H1 (cell line): ENCODE results near the gene UGT1A6. TPM values are rescaled to one million over a fixed set of nuclear protein-coding genes. Genes with fewer than 3 reads are reported as not detected.

Source experiments
- CTCF ChIA-PET: fragments of 300-600 bp; sonication (Branson Sonifier 250); formaldehyde crosslinking; loops from one replicate; lab custom pipeline; 2021; ENCODE audit not compliant: partially characterized antibody; lab: Charles Lee
- POLR2A ChIA-PET: fragments of 300-600 bp; sonication (Branson Sonifier 250); formaldehyde crosslinking; loops from one replicate; lab custom pipeline; 2021; ENCODE audit warnings: inconsistent platforms; ENCODE audit not compliant: partially characterized antibody; lab: Charles Lee
- DNase-seq, 2 experiments: peaks; one replicate each; pipeline versions ENCODE4 v3.0.0 to v3.0.0-alpha.2; 2010 to 2022; ENCODE audit warnings: low spot score in 2 of 2, low read depth in 1 of 2, mixed read lengths in 1 of 2
- FAIRE-seq: peaks from 2 replicates; lab custom pipeline; 2011; peaks lifted over from hg19 to GRCh38; lab: Jason Lieb, UNC
- H2AFZ ChIP-seq: 2 replicates; pipeline ENCODE4 v1.8.1; 2012; ENCODE audit warnings: low read length, inconsistent platforms
- H2AK5ac ChIP-seq: 2 replicates; pipeline ENCODE4 v1.6.1; 2013; ENCODE audit warnings: low read depth, low read length
- H2BK120ac ChIP-seq: replicated peaks from 2 replicates; pipeline ENCODE3; 2013; ENCODE audit warnings: low read depth, low read length, inconsistent platforms
- H2BK12ac ChIP-seq: 2 replicates; pipeline ENCODE4 v1.6.1; 2013; ENCODE audit warnings: low read depth, low read length
- H2BK15ac ChIP-seq: 2 replicates; pipeline ENCODE4 v1.6.1; 2013; ENCODE audit warnings: low read length
- H2BK20ac ChIP-seq: 2 replicates; pipeline ENCODE4 v1.6.1; 2013; ENCODE audit warnings: low read length
- H2BK5ac ChIP-seq: 2 replicates; pipeline ENCODE4 v1.6.1; 2013; ENCODE audit warnings: low read depth, low read length
- H3K14ac ChIP-seq: 2 replicates; pipeline ENCODE4 v1.6.1; 2013; ENCODE audit warnings: inconsistent platforms; ENCODE audit not compliant: insufficient read length
- H3K18ac ChIP-seq: 2 replicates; pipeline ENCODE4 v1.6.1; 2013; ENCODE audit warnings: low read length; ENCODE audit errors: extremely low read depth
- H3K23ac ChIP-seq: 2 replicates; pipeline ENCODE4 v1.6.1; 2013; ENCODE audit warnings: inconsistent platforms; ENCODE audit not compliant: insufficient read length
- H3K23me2 ChIP-seq: 2 replicates; pipeline ENCODE4 v1.6.1; 2013; ENCODE audit warnings: low read depth, low read length
- H3K27ac ChIP-seq: 2 replicates; pipeline ENCODE4 v1.6.1; 2011; ENCODE audit warnings: low read depth, low read length, inconsistent platforms
- H3K27me3 ChIP-seq, 4 experiments: replicated peaks in 1 of 4; 1 replicate in 1 of 4; 2 replicates in 3 of 4; pipeline versions ENCODE4 v1.6.1 to v1.8.1; 2011 to 2013; ENCODE audit warnings: low read length in 3 of 4, mild to moderate bottlenecking in 3 of 4, inconsistent platforms in 2 of 4, mixed read lengths in 2 of 4, moderate library complexity in 1 of 4; ENCODE audit not compliant: control insufficient read depth in 3 of 4, insufficient read depth in 3 of 4; ENCODE audit errors: extremely low read depth in 1 of 4
- H3K36me3 ChIP-seq, 4 experiments: 2 replicates each; pipeline versions ENCODE4 v1.6.1 to v1.8.1; 2011 to 2013; ENCODE audit warnings: mild to moderate bottlenecking in 4 of 4, low read length in 3 of 4, moderate library complexity in 2 of 4, control low read depth in 1 of 4, inconsistent platforms in 1 of 4; ENCODE audit not compliant: insufficient read depth in 4 of 4, control insufficient read depth in 2 of 4
- H3K4ac ChIP-seq: replicated peaks from 2 replicates; pipeline ENCODE3; 2013; ENCODE audit warnings: low read length, low read depth, mixed read lengths, inconsistent platforms; ENCODE audit not compliant: insufficient read length
- H3K4me1 ChIP-seq, 4 experiments: replicated peaks in 1 of 4; 1 replicate in 1 of 4; 2 replicates in 3 of 4; pipeline versions ENCODE4 v1.6.1 to v1.8.1; 2011 to 2013; ENCODE audit warnings: low read length in 3 of 4, inconsistent platforms in 2 of 4, mixed read lengths in 1 of 4; ENCODE audit not compliant: insufficient read depth in 4 of 4, control insufficient read depth in 3 of 4
- H3K4me2 ChIP-seq, 2 experiments: 2 replicates each; pipeline versions ENCODE4 v1.6.1 to v1.8.1; 2011 to 2013; ENCODE audit warnings: low read depth in 2 of 2, low read length in 2 of 2, control low read depth in 1 of 2, inconsistent platforms in 1 of 2, mild to moderate bottlenecking in 1 of 2; ENCODE audit not compliant: insufficient read depth in 1 of 2
- H3K4me3 ChIP-seq, 4 experiments: fragments of 200-600, 300-600 bp in 1 of 4; sonication (generic), shearing (Covaris generic), sonication (Bioruptor Twin) in 1 of 4; 2 replicates each; pipeline versions ENCODE4 v1.5.1 to v1.8.1; 2011 to 2016; ENCODE audit warnings: low read length in 4 of 4, low read depth in 3 of 4, control low read depth in 2 of 4, inconsistent platforms in 2 of 4, mild to moderate bottlenecking in 2 of 4, mixed read lengths in 1 of 4, moderate library complexity in 1 of 4; ENCODE audit not compliant: insufficient read depth in 2 of 4; ENCODE audit errors: extremely low read depth in 1 of 4
- H3K56ac ChIP-seq: replicated peaks from 2 replicates; pipeline ENCODE3; 2013; ENCODE audit warnings: low read depth, mild to moderate bottlenecking, mixed read lengths, low read length, inconsistent platforms; ENCODE audit not compliant: insufficient read length
- H3K79me1 ChIP-seq: 2 replicates; pipeline ENCODE4 v1.6.1; 2013; ENCODE audit warnings: low read depth, low read length, control low read depth
- H3K79me2 ChIP-seq, 2 experiments: 2 replicates each; pipeline versions ENCODE4 v1.6.1 to v1.8.1; 2012 to 2013; ENCODE audit warnings: low read length in 2 of 2, mild to moderate bottlenecking in 2 of 2, inconsistent platforms in 1 of 2; ENCODE audit not compliant: insufficient read depth in 2 of 2, control insufficient read depth in 1 of 2
- H3K9ac ChIP-seq, 4 experiments: replicated peaks in 1 of 4; 1 replicate in 1 of 4; 2 replicates in 3 of 4; pipeline versions ENCODE4 v1.6.1 to v1.8.1; 2011 to 2013; ENCODE audit warnings: low read depth in 3 of 4, low read length in 3 of 4, control low read depth in 2 of 4, mild to moderate bottlenecking in 2 of 4, moderate library complexity in 2 of 4, inconsistent platforms in 1 of 4; ENCODE audit errors: extremely low read depth in 1 of 4
- H3K9me3 ChIP-seq, 2 experiments: 2 replicates each; pipeline versions ENCODE4 v1.6.1 to v1.8.1; 2012 to 2013; ENCODE audit warnings: mild to moderate bottlenecking in 2 of 2, moderate library complexity in 2 of 2, control low read depth in 1 of 2, inconsistent platforms in 1 of 2, low read depth in 1 of 2, low read length in 1 of 2, mixed read lengths in 1 of 2; ENCODE audit not compliant: insufficient read depth in 2 of 2
- H4K20me1 ChIP-seq, 2 experiments: replicated peaks in 1 of 2; 2 replicates each; pipeline versions ENCODE3 to v1.8.1; 2011 to 2013; ENCODE audit warnings: inconsistent platforms in 2 of 2, low read length in 2 of 2, mild to moderate bottlenecking in 1 of 2; ENCODE audit not compliant: insufficient read depth in 2 of 2, control insufficient read depth in 1 of 2
- H4K5ac ChIP-seq: 2 replicates; pipeline ENCODE4 v1.6.1; 2013; ENCODE audit warnings: low read length, low read depth, mixed read lengths, inconsistent platforms; ENCODE audit not compliant: insufficient read length
- H4K8ac ChIP-seq: 2 replicates; pipeline ENCODE4 v1.8.0; 2013; ENCODE audit warnings: mild to moderate bottlenecking, moderate library complexity, low read length, inconsistent platforms; ENCODE audit not compliant: insufficient read depth; ENCODE audit errors: extremely low read depth
- H4K91ac ChIP-seq: replicated peaks from 2 replicates; pipeline ENCODE3; 2013; ENCODE audit warnings: low read length, mixed read lengths, inconsistent platforms; ENCODE audit not compliant: insufficient read length
- EP300 ChIP-seq, 2 experiments: IDR thresholded peaks; 1 replicate in 1 of 2; 2 replicates in 1 of 2; pipeline ENCODE4 v1.6.1; 2011 to 2012; ENCODE audit warnings: low read depth in 2 of 2, low read length in 2 of 2, mild to moderate bottlenecking in 2 of 2, borderline replicate concordance in 1 of 2, inconsistent platforms in 1 of 2, moderate library complexity in 1 of 2
- GTF2F1 ChIP-seq: IDR thresholded peaks from 2 replicates; pipeline ENCODE4 v1.6.1; 2012; ENCODE audit warnings: low read depth, low read length, improper control_type of control experiment, borderline replicate concordance
- HDAC6 ChIP-seq: IDR thresholded peaks from one replicate; pipeline ENCODE4 v1.7.1; 2012; ENCODE audit warnings: low read depth, mild to moderate bottlenecking, inconsistent platforms, low read length, moderate library complexity
- KDM4A ChIP-seq: IDR thresholded peaks from one replicate; pipeline ENCODE4 v1.7.1; 2012; ENCODE audit warnings: low read depth, mild to moderate bottlenecking, moderate library complexity, low read length, inconsistent platforms; ENCODE audit not compliant: severe bottlenecking
- POLR2AphosphoS5 ChIP-seq: IDR thresholded peaks from 2 replicates; pipeline ENCODE4 v1.6.1; 2011; ENCODE audit warnings: low read depth, low read length
- RBBP5 ChIP-seq: IDR thresholded peaks from 2 replicates; pipeline ENCODE4 v1.7.1; 2012; ENCODE audit warnings: low read depth, mild to moderate bottlenecking, inconsistent platforms, low read length, moderate library complexity, borderline replicate concordance
- RXRA ChIP-seq: IDR thresholded peaks from 2 replicates; pipeline ENCODE4 v1.6.1; 2011; ENCODE audit warnings: low read depth, mild to moderate bottlenecking, low read length, moderate library complexity; ENCODE audit not compliant: insufficient read depth
- SIRT6 ChIP-seq: IDR thresholded peaks from one replicate; pipeline ENCODE4 v1.7.1; 2012; ENCODE audit warnings: low read length, inconsistent platforms
- SP1 ChIP-seq: IDR thresholded peaks from 2 replicates; pipeline ENCODE4 v1.6.1; 2011; ENCODE audit warnings: low read depth, low read length
- USF2 ChIP-seq: IDR thresholded peaks from 2 replicates; pipeline ENCODE4 v1.6.1; 2011; ENCODE audit warnings: low read length, improper control_type of control experiment
- WGBS, 2 experiments: shearing (Covaris generic) in 1 of 2; methylation state at CpG; one replicate each; pipeline versions ENCODE4 v1.1.6 to v1.1.7; 2013 to 2015; ENCODE audit warnings: low lambda C conversion rate in 2 of 2, mixed read lengths in 2 of 2, inconsistent platforms in 1 of 2, low coverage in 1 of 2, missing lambda C conversion rate in 1 of 2; ENCODE audit not compliant: insufficient replicate concordance in 2 of 2, insufficient coverage in 1 of 2, insufficient read length in 1 of 2; ENCODE audit errors: extremely low coverage in 1 of 2, missing lambda C conversion rate in 1 of 2; 5-methylcytosine and 5-hydroxymethylcytosine counted together
- polyA plus RNA-seq, 7 experiments: library from polyadenylated mRNA; depleted of rRNA in 3 of 7; stranded (reverse) in 5 of 7; unstranded in 2 of 7; fragments of >200 nt in 5 of 7; fragments of 200-250 nt in 2 of 7; gene quantifications; 1 replicate in 5 of 7; 2 replicates in 1 of 7; 4 replicates in 1 of 7; pipeline versions ENCODE4 v1.2.1 to v1.2.3, GENCODE V29; 2011 to 2013; ENCODE audit warnings: missing spikeins in 2 of 7, mixed read lengths in 2 of 7
- total RNA-seq: library from RNA; stranded (reverse); fragmentation: NEBNext Ultra II Directional; extraction: Animal tissue kit (Norgen Biotek cat#: 25700); gene quantifications from 2 replicates; pipeline ENCODE4 v1.2.1, GENCODE V29; 2021

UGT1A6 gene
- total and polyA plus RNA-seq, 2 of the 8 experiments (the other 6 are each of a cell fraction or from before 2014, with no cell fraction given): not detected

- Histone ChIP-seq H3K9me3 (no peaks in the 10 kb centered on the region), H3K9ac (no peak overlapping the region), H3K23ac (no peak overlapping the region), H3K23me2 (no peaks in the 10 kb centered on the region), H2AFZ (no peak overlapping the region), H3K18ac (no peak overlapping the region), H2BK5ac (no peak overlapping the region), H4K5ac (no peak overlapping the region), H2BK20ac (no peak overlapping the region), H3K27ac (no peak overlapping the region), H3K27me3 (no peaks in the 10 kb centered on the region), H4K91ac (no peak overlapping the region), H2BK12ac (no peak overlapping the region), H2BK15ac (no peak overlapping the region), H2AK5ac (no peak overlapping the region), H4K20me1 (no peaks in the 10 kb centered on the region), H3K4me2 (no peak overlapping the region), H3K4ac (no peak overlapping the region), H2BK120ac (no peak overlapping the region), H3K4me3 (no peak overlapping the region), H3K56ac (no peak overlapping the region), H4K8ac (no peak overlapping the region), H3K79me1 (no peaks in the 10 kb centered on the region), H3K36me3 (no peaks in the 10 kb centered on the region), H3K79me2 (no peaks in the 10 kb centered on the region), H3K14ac (no peak overlapping the region), H3K4me1 (no peaks in the 10 kb centered on the region)
- DNase-seq (no peak), FAIRE-seq (no peak)
- TF ChIP-seq SIRT6 (no peak), HDAC6 (no peak), GTF2F1 (no peak), POLR2AphosphoS5 (no peak), EP300 (IDR thresholded peaks at IDR 0.05; ENCODE audit: borderline replicate concordance in 1 of 2, low read depth in 2 of 2, low read length in 2 of 2) (no peak), USF2 (no peak), KDM4A (no peak), RBBP5 (no peak), RXRA (no peak), SP1 (no peak)
- ChIA-PET POLR2A (no interaction called here), CTCF (interaction anchor here (1.8 kb wide), 1 partner anchor 31 kb away, joined by 6 read pairs; no protein-coding TSS in a partner anchor)
- WGBS, 2 experiments: 88% methylated on average over 4 of the region's 4 CpGs; no CpG with 5 or more reads in 1 of the 2 experiments
Observed at GRCh38 chr2:233680361-233681045, 12.2 kb upstream of the UGT1A6 start.
